SK-N-SH treated with all-trans-retinoic acid at 6 μM for 48 hours (cell line): ENCODE data around the gene DIP2C.

ENCODE experiments used
- ATAC-seq: fragments of 200-7000 bp; cut with Tn5 transposase; 3 replicates; pipeline ENCODE4 v1.9.1; 2020; ENCODE audit warnings: mild to moderate bottlenecking, moderate library complexity
- ARNTL ChIP-seq: fragments of 450-650 bp; formaldehyde crosslinking; IDR thresholded peaks from 2 replicates; pipeline ENCODE4 v1.5.0; 2020; ENCODE audit warnings: low read depth, mild to moderate bottlenecking, moderate library complexity, borderline replicate concordance
- CSDC2 ChIP-seq: fragments of 250-450 bp; sonication (Bioruptor Pico); IDR thresholded peaks from 2 replicates; pipeline ENCODE4 v1.5.0; 2020; ENCODE audit warnings: mild to moderate bottlenecking, moderate library complexity
- GLIS3 ChIP-seq: fragments of 250-450 bp; sonication (Bioruptor Pico); IDR thresholded peaks from 2 replicates; pipeline ENCODE4 v1.5.0; 2020; ENCODE audit warnings: mild to moderate bottlenecking, moderate library complexity
- ISL1 ChIP-seq: fragments of 250-450 bp; sonication (Bioruptor Pico); IDR thresholded peaks from 2 replicates; pipeline ENCODE4 v2.1.2; 2022; ENCODE audit warnings: mild to moderate bottlenecking, moderate library complexity
- OSR1 ChIP-seq: fragments of 250-450 bp; sonication (Bioruptor Pico); IDR thresholded peaks from 2 replicates; pipeline ENCODE4 v1.8.0; 2022; ENCODE audit warnings: moderate library complexity, mild to moderate bottlenecking, inconsistent platforms
- PPARA ChIP-seq: fragments of 250-450 bp; sonication (Bioruptor Pico); IDR thresholded peaks from 2 replicates; pipeline ENCODE4 v1.5.0; 2020; ENCODE audit warnings: mild to moderate bottlenecking, borderline replicate concordance
- RARB ChIP-seq: fragments of 250-450 bp; sonication (Bioruptor Pico); IDR thresholded peaks from 2 replicates; pipeline ENCODE4 v1.8.0; 2021; ENCODE audit warnings: mild to moderate bottlenecking, moderate library complexity
- SNAI2 ChIP-seq: fragments of 250-450 bp; sonication (Bioruptor Pico); IDR thresholded peaks from 2 replicates; pipeline ENCODE4 v1.5.0; 2020; ENCODE audit warnings: mild to moderate bottlenecking, moderate library complexity
- TCF4 ChIP-seq: fragments of 250-450 bp; sonication (Bioruptor Pico); IDR thresholded peaks from 2 replicates; pipeline ENCODE4 v1.8.0; 2021; ENCODE audit warnings: mild to moderate bottlenecking, moderate library complexity, borderline replicate concordance
- TOX ChIP-seq: fragments of 250-450 bp; sonication (Bioruptor Pico); IDR thresholded peaks from 2 replicates; pipeline ENCODE4 v1.8.0; 2021; ENCODE audit warnings: mild to moderate bottlenecking, moderate library complexity, borderline replicate concordance
- ZC3H10 ChIP-seq: fragments of 250-450 bp; sonication (Bioruptor Pico); IDR thresholded peaks from 2 replicates; pipeline ENCODE4 v1.5.1; 2021; ENCODE audit warnings: mild to moderate bottlenecking, moderate library complexity
- ZFP30 ChIP-seq: fragments of 450-650 bp; formaldehyde crosslinking; IDR thresholded peaks from 2 replicates; pipeline ENCODE4 v1.5.0; 2022; ENCODE audit warnings: mild to moderate bottlenecking, moderate library complexity
- ZNF70 ChIP-seq: fragments of 450-650 bp; formaldehyde crosslinking; IDR thresholded peaks from 2 replicates; pipeline ENCODE4 v1.5.0; 2020; ENCODE audit warnings: mild to moderate bottlenecking, moderate library complexity
- ZNF8 ChIP-seq: fragments of 450-650 bp; formaldehyde crosslinking; IDR thresholded peaks from 2 replicates; pipeline ENCODE4 v1.5.0; 2020; ENCODE audit warnings: mild to moderate bottlenecking, moderate library complexity
- TF ChIP-seq, protein P1 (sequence below): fragments of 250-450 bp; sonication (Bioruptor Pico); IDR thresholded peaks from 2 replicates; pipeline ENCODE4 v1.8.0; 2021; ENCODE audit warnings: low read depth, mild to moderate bottlenecking, moderate library complexity, borderline replicate concordance
- TF ChIP-seq, protein P2 (sequence below): fragments of 250-450 bp; sonication (Bioruptor Pico); IDR thresholded peaks from 2 replicates; pipeline ENCODE4 v1.5.1; 2020; ENCODE audit warnings: low read depth, mild to moderate bottlenecking, moderate library complexity
- TF ChIP-seq, protein P3 (sequence below): fragments of 250-450 bp; sonication (Bioruptor Pico); IDR thresholded peaks from 2 replicates; pipeline ENCODE4 v1.5.0; 2020; ENCODE audit warnings: mild to moderate bottlenecking, moderate library complexity
- TF ChIP-seq, protein P4 (sequence below): fragments of 250-450 bp; sonication (Bioruptor Pico); IDR thresholded peaks from 2 replicates; pipeline ENCODE4 v1.8.0; 2020; ENCODE audit warnings: mild to moderate bottlenecking, moderate library complexity, borderline replicate concordance

The DIP2C gene

DNA sequence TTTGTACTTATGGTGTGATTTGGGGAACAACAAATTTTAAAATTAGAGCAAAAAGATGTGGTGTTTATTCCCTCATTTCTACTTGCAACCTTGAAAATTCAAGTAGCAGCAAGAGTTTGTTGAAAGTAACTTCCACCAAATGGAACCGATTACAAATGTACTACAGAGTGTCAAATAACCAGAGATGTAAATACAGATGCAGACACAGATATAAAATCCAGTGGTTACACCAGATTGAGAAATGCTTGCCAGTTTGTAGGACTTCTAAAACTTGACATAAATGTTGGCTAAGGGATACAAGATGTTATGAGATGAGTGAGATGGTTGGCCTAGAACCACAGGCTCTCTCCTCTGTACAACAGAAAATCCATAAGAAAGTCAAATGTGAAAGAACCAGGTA is 162.1 kb downstream of the DIP2C start (continued):
- no peak for TF ChIP-seq GLIS3 (CRISPR knock-in tag)
- TF ChIP-seq, protein P1, sequence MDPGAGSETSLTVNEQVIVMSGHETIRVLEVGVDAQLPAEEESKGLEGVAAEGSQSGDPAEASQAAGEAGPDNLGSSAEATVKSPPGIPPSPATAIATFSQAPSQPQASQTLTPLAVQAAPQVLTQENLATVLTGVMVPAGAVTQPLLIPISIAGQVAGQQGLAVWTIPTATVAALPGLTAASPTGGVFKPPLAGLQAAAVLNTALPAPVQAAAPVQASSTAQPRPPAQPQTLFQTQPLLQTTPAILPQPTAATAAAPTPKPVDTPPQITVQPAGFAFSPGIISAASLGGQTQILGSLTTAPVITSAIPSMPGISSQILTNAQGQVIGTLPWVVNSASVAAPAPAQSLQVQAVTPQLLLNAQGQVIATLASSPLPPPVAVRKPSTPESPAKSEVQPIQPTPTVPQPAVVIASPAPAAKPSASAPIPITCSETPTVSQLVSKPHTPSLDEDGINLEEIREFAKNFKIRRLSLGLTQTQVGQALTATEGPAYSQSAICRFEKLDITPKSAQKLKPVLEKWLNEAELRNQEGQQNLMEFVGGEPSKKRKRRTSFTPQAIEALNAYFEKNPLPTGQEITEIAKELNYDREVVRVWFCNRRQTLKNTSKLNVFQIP (CRISPR knock-in tag) = no peak
- TF ChIP-seq, all 23 proteins: peak for 0

DNA sequence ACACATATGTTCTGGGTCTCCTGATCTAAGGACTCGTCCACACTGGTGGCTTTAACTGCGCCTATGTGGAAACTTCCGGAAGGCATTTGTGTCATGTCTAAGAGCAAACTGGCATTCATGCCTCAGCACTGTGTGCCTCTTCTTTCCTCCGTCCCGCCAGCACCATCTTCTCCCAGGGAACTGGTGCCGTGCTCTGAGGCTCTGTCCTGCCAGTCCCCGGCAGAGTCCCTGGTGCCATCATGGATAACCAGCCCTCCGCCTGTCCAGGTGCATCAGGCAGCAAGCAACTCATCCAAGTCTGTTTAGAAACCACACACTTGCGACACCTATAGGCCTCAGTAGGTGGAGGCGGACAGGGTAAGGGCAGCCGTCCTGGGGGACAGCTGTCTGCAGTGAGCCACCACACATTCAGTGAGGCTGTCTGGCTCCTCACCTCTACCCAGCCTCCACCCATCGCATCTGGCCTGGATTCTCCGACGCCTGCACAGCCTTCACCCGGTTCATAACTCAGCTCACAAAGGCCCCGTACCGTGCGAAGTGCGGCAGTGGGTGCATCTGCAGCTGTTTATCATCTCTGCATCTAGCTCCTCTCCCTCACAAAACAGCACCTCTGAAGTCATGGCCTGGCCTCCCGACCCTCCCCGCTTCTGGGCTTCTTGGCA is 162.7 kb downstream of the DIP2C start:
- no peak for ATAC-seq

DNA sequence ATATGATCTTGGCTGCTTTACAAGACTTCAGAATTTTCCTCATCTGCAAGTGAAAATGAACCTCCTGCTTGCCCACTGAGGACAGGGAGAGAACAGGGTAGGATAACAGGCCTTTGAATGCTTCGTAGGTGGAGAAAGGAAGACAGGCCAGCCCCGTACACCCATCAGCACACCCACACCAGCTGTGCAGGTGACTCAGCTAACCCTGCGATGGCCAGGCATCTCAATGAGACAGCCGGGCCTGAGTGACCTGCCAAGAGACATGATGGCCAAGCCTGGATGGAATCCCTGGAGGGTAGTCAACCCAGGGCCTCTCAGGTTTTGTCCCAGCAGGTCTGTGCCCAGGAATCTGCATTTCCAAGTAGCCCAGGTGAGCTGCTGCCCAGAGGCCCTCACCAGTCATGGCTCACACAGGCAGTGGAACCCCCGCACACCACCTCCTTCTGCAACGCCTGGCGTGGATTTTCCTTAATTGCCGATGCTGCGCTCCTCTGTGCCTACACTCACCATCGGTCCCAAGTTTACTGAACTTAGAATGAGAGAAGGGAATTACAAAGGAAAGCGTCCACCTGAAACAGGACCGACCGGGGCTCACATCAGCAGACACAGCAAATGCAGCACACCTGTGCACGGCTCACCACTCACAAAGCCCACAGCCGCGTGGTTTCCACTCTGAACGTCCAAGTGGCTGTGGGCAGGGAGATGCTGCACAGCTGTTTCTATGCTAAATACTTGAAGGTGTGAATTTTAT is 163.7 kb downstream of the DIP2C start:
- TF ChIP-seq GLIS3 (CRISPR knock-in tag) (no peak), OSR1 (CRISPR knock-in tag) (no peak), RARB (CRISPR knock-in tag) (no peak), ARNTL (CRISPR knock-in tag) (no peak), SNAI2 (CRISPR knock-in tag) (no peak), ZC3H10 (CRISPR knock-in tag) (no peak), ISL1 (no peak), PPARA (CRISPR knock-in tag) (no peak), CSDC2 (CRISPR knock-in tag) (no peak)
- TF ChIP-seq, protein P2, sequence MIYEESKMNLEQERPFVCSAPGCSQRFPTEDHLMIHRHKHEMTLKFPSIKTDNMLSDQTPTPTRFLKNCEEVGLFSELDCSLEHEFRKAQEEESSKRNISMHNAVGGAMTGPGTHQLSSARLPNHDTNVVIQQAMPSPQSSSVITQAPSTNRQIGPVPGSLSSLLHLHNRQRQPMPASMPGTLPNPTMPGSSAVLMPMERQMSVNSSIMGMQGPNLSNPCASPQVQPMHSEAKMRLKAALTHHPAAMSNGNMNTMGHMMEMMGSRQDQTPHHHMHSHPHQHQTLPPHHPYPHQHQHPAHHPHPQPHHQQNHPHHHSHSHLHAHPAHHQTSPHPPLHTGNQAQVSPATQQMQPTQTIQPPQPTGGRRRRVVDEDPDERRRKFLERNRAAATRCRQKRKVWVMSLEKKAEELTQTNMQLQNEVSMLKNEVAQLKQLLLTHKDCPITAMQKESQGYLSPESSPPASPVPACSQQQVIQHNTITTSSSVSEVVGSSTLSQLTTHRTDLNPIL (CRISPR knock-in tag) = no peak
- no peak for ATAC-seq

More for the DNA sequence above, 162.7 kb downstream of the DIP2C start:
- no peak for TF ChIP-seq GLIS3 (CRISPR knock-in tag)
- TF ChIP-seq ZFP30 (CRISPR knock-in tag) = no peak
- TF ChIP-seq RARB (CRISPR knock-in tag) = no peak
- TF ChIP-seq, protein P2 (CRISPR knock-in tag) = no peak
- no peak for TF ChIP-seq TOX
- no peak for TF ChIP-seq TCF4 (CRISPR knock-in tag)
- TF ChIP-seq ZC3H10 (CRISPR knock-in tag) = no peak
- TF ChIP-seq, protein P3, sequence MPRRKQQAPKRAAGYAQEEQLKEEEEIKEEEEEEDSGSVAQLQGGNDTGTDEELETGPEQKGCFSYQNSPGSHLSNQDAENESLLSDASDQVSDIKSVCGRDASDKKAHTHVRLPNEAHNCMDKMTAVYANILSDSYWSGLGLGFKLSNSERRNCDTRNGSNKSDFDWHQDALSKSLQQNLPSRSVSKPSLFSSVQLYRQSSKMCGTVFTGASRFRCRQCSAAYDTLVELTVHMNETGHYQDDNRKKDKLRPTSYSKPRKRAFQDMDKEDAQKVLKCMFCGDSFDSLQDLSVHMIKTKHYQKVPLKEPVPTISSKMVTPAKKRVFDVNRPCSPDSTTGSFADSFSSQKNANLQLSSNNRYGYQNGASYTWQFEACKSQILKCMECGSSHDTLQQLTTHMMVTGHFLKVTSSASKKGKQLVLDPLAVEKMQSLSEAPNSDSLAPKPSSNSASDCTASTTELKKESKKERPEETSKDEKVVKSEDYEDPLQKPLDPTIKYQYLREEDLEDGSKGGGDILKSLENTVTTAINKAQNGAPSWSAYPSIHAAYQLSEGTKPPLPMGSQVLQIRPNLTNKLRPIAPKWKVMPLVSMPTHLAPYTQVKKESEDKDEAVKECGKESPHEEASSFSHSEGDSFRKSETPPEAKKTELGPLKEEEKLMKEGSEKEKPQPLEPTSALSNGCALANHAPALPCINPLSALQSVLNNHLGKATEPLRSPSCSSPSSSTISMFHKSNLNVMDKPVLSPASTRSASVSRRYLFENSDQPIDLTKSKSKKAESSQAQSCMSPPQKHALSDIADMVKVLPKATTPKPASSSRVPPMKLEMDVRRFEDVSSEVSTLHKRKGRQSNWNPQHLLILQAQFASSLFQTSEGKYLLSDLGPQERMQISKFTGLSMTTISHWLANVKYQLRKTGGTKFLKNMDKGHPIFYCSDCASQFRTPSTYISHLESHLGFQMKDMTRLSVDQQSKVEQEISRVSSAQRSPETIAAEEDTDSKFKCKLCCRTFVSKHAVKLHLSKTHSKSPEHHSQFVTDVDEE (CRISPR knock-in tag) = no peak
- TF ChIP-seq ZNF70 = no peak
- TF ChIP-seq PPARA (CRISPR knock-in tag) = no peak
- no peak for TF ChIP-seq SNAI2 (CRISPR knock-in tag)
- TF ChIP-seq, protein P4, sequence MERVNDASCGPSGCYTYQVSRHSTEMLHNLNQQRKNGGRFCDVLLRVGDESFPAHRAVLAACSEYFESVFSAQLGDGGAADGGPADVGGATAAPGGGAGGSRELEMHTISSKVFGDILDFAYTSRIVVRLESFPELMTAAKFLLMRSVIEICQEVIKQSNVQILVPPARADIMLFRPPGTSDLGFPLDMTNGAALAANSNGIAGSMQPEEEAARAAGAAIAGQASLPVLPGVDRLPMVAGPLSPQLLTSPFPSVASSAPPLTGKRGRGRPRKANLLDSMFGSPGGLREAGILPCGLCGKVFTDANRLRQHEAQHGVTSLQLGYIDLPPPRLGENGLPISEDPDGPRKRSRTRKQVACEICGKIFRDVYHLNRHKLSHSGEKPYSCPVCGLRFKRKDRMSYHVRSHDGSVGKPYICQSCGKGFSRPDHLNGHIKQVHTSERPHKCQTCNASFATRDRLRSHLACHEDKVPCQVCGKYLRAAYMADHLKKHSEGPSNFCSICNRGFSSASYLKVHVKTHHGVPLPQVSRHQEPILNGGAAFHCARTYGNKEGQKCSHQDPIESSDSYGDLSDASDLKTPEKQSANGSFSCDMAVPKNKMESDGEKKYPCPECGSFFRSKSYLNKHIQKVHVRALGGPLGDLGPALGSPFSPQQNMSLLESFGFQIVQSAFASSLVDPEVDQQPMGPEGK (CRISPR knock-in tag) = no peak
- no peak for TF ChIP-seq ZNF8 (CRISPR knock-in tag)
